HG03354 (cell line): ENCODE results near the gene SLC9B1.
"Not testable (repeated sequence)": the region's sequence is repeated elsewhere in the genome, so short reads cannot be mapped to it uniquely, and the experiment has no call there.

Experiments used
- ATAC-seq: cut with Tn5 transposase; IDR thresholded peaks from one replicate; pipeline ENCODE4 v1.9.1; 2021; ENCODE audit warnings: mild to moderate bottlenecking; ENCODE audit not compliant: unreplicated experiment, poor library complexity, severe bottlenecking

Gene SLC9B1

DNA sequence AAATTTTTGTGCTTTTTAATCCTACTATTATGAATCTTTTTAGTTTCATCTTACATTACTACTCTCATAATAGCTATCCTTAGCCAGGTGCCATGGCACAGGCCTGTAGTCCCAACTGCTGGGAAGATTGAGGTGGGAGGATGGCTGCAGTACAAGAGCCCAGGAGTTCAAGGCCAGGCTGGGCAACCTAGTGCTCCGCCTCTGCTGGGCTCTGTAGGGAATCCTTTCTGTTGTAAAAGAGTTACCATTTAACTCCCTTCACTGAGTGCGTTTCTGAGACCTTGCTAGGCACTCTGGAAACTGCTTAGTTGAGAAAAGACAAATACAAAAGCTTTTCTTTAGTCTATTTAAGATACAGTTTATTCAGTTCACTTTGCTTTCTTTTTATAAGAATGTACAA is 130.9 kb downstream of the SLC9B1 start:
- not testable (repeated sequence) for ATAC-seq

DNA sequence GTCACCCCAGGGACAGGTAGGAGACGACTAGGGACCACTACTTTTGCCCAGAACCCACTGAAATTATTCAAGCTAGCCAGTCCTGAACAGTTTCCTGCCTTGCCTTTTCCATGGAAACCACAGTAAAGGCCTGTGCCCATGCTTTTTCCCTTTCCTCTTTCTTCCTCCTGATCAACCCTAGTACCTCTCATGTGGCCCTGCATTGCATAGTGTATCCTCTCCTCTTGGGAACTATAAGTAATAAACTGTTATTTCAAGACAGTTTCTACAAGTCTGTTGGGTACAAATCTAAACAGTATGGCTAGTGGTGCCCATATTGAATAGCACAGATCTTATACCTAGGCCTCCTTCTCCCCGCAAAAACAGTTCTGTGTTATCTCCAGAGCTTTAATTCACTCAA is 136.2 kb downstream of the SLC9B1 start:
- no peak for ATAC-seq

DNA sequence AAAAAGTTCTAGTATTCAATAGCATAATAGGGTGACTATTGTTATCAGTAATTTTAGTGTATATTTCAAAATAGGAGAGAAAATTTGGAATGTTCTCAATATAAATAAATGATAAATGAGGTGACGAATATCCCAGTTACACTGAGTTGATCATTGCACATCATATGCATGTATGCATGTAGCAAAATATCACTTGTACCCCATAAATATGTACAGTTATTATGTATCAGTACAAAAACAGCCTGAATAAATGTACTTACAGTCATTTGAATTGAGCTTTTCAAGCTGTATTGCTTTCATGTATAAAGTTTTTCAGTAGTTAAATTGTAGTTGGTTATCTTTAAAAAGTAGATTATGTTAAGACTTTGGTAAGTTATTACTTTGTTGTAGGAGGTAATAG is 138.2 kb downstream of the SLC9B1 start:
- ATAC-seq: no peak

DNA sequence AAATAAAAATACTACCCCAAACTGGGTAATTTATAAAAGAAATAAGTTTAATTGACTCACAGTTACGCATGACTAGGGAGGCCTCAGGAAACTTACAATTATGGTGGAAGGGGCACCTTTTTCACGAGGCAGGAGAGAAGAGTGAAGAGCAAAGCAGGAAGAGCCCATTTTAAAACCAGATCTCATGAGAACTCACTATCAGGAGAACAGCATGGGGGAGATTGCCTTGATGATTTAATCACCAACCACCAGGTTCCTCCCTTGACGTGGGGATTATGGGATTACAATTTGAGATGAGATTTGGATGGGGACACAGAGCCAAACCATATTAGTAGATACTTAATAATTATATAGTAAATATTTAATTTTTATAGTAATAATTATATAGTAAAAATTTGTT is 140.6 kb downstream of the SLC9B1 start:
- ATAC-seq: no peak

DNA sequence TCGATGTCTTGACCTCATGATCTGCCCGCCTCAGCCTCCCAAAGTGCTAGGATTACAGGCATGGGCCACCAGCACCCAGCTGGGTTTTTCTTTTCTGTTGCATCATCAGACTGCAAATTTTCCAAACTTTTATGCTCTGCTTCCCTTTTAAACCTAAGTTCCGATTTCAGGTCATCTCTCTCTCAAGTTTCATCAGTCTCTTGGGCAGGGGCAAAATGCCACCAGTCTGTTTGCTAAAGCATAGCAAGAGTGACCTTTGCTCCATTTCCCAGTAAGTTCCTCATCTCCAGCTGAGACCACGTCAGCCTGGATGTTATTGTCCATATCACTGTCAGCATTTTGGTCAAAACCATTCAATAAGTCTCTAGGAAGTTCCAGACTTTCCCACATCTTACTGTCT is 141.2 kb downstream of the SLC9B1 start:
- ATAC-seq: not testable (repeated sequence)

DNA sequence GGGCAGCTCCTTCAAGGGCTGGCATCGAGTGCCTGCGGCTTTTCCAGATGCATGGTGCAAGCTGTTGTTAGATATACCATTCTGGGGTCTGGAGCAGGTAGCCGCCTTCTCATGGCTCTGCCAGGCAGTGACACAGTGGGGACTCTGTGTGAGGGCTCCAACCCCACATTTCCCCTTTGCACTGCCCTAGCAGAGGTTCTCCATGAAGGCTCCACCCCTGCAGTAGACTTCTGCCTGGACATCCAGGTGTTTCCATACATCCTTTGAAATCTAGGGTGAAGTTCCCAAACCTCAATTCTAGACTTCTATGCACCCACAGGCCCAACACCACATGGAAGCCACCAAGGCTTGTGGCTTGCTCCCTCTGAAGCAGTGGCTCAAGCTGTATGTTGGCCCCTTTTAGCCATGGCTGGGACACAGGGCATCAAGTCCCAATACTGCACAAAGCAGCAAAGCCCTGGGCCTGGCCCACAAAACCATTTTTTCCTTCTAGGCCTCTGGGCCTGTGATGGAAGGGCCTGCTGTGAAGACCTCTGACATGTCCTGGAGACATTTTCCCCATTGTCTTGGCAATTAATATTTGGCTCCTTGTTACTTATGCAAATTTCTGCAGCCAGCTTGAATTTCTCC is 141.9 kb downstream of the SLC9B1 start:
- ATAC-seq: not testable (repeated sequence)

DNA sequence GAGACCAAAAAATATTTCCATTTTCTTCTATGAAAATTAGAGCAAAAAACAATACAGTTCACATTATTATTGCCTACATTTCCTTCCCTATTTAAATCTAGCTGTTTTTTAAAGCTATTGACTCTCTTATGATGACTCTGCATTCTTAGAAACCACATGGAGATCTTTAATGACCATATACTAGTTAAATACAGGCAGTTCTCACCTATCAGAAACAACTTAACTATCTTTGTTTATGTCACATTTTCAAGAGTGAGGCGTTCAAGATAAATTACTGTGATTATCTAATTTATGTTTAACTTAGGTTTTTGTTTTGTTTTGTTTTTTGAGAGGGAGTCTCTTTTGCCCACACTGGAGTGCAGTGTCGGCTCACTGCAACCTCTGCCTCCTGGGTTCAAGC is 147.7 kb downstream of the SLC9B1 start:
- no peak for ATAC-seq

DNA sequence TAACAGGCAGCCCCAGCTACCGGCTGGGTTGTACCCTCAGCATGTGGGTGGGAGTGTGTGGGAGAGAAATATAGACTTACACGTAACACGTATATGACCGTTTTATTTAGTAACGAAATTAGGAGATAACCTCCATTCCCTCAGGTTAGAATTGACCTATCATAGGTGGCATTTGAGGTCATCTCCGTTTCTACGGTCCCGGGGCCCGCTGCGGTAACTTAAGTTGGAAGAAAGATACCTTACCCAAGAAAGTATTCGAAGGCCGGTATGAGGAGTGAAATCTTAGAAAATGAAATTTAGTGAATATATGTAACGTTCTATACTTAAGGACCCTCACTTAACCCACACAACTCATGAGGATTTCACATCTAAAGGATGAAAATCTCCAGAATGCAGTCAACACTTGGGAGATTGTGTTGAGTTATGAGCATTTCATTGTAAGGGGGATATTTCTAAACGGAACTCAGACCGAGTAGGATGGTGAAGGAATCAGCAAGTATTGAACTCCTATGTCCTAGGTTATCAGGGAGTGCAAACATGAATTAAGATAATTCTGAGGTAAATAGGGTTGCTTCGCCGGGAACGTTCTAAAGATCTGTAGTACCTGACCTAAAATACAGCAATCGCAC is 149.8 kb downstream of the SLC9B1 start:
- peak; percentile 32 for ATAC-seq

DNA sequence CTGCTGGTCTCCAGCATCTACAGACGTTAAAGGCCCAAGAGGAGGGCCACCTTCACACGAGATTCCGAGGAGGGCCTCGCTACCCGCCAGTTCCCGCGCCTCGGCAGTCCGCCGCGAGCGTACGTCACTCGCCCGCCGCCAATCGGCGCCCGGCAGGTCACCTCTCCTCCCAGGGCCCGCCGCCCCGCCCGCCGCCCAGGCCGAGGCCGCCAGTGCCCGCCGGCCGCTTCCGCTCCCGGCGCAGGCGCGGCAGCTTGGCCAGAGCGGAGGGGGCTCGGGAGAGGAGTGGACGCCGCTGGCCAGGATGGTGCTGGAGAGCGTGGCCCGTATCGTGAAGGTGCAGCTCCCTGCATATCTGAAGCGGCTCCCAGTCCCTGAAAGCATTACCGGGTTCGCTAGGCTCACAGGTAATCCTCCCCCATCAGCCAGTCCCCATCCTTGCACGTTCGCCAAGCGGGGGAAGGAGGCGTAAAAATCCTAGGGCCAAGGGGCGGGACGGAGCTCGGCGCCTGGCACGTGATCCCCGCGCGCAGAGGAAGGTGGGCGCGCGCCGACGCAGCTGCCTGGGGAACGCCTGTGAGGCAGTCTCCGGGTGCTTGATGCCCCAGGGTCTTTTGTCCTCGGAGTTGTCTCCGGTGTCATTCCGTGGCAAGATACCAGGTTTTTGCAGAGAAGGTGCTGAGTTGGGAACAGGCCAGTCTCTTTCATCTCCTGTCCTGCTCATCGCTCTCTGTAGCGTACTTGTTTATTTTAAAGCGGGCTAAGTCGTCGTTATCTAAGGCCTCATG is 150.5 kb downstream of the SLC9B1 start, which contains the start of gene CISD2:
Gene CISD2 (plus strand): TSS at position 212 of the 788 bp plus-strand sequence. CDS start 93 bp downstream, at position 305.
- ATAC-seq: peak; percentile 87

DNA sequence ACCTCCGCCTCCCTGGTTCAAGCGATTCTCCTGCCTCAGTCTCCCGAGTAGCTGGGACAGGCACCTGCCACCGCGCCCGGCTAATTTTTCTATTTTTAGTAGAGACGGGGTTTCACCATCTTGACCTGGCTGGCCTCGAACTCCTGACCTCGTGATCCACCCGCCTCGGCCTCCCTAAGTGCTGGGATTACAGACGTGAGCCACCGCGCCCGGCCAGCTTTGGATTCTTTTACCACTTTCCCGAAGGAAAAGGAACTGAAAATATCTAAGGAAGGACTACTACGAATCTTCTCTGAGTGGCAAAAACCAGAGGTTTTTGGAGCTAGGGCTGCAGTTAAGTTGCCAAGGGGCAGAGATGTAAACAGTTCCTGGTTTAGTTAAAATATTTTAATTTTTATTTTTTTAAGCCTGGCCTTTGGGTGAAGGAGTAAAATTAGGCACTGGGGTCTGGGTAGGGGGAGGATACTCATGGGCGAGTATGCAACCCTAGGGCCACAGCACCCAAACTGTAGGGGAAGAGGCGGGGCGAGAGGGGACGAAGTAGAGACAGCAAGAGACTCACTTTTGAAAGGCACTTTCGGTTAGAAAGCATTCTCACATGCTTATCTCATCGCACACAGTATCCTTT is 151.2 kb downstream of the SLC9B1 start:
- no peak for ATAC-seq

DNA sequence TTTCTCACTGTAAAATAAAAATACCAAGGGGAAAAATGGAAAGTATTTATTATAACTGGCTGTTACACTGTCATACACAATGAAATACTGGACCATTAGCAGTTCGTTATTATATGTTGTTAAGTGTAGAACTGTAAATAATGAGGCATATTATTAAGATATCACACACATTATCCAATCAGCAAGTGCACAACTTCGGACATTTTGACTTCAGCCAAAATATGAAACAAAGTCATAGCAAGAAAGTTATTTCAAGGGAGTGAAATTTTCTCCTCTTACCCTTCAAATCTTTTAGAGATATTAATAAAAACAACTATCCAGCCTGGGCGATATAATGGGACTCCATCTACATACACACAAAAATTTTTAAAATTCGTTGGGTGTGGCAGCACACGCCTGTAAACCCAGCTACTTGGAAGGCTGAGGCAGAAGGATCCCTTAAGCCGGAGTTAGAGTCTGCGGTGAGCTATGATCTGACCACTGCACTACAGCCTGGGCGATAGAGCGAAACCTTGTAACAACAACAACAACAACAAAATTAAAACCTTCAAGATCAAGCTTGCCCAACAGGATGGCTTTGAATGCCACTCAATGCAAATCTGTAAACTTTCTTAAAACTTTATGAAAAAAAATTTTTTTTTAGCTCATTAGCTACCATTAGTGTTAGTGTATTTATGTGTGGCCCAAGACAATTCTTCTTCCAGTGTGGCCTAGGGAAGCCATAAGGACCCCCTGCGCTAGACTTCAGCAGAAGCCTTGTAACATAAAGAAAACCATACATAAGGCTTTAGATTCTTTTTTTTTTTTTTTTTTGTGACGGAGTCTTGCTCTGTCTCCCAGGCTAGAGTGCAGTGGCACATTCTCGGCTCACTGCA is 152.0 kb downstream of the SLC9B1 start:
- ATAC-seq: no peak

DNA sequence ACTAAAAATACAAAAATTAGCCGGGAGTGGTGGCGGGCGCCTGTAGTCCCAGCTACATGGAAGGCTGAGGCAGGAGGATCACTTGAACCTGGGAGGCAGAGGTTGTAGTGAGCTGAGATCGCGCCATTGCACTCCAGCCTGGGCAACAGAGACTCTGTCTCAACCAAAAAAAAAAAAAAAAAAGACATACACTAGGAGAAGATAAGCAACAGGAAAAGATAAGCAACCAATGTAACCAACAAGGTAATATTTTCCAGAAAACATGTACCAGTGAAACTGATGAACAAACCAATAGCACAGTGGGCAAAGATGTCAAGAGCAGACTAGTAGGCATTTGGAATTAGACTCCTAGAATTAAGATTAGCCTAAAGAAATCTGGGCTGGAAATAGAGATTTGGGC is 154.2 kb downstream of the SLC9B1 start:
- not testable (repeated sequence) for ATAC-seq

DNA sequence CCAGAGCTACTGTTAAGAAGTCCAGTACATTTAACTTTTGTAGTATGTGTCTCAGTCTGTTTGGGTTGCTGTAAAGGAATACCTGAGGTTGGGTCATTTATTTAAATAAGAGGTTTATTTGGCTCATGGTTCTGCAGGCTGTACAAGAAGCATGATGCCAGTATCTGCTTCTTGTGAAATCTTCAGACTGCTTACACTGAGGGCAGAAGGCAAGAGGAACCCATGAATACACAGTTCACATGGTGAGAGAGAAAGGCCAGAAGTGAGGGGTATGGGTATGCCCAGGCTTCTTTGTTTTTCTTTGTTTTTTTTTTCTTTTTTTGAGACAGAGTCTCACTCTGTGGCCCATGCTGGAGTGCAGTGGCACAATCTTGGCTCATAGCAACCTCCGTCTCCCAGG is 156.8 kb downstream of the SLC9B1 start:
- no peak for ATAC-seq

DNA sequence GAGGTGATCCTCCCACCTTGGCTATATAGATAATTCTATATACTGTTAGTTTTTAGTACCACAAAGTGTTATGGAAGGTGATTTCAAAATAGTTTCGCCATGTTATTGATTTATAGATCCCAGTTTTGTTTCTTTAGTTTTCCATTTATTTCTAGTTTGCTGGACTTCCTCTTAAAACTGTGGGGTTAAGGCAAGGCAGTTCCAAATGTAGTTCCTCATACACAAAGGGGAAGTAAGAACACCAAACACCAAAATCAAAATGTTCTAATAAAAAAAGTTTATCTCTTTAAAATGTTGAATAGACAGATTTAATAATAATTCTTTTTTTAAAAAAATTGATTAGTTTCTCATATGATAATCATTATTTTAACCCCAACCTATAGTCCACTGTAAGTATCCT is 157.5 kb downstream of the SLC9B1 start:
- ATAC-seq: no peak

DNA sequence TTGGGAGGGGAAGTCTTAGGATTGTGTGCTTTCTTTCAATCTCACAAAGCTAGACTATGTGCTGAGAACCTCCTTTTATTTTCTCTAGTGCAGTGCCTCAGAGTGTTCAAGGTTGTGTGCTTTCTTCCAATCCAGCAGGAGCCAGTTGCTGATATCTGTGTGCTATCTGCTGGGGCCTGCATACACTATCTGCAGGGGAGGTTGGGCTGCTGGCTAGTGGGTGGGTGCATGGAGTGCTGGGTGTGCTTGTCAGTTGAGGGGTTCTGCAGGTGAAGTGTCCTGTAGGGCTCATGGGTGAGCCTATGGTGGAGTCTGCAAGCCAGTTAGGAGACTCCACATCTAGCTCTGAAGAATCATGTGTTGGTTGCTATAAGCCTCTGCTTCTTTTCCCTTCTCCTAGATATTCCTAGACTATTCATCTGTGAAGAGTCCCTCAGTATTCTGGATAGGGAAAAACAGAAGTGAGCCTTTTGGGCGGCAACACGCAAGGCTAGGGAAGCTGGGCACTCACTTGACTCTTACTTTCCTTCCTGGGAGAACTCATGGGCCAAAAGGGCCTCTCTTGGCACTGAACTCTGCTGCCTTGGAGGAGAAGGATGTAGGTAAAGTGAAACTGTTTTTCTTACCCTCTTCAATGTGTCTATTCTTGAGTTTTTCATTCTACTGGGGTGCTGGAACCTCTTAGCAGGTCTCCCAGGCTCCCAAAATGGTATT is 158.7 kb downstream of the SLC9B1 start:
- no peak for ATAC-seq

DNA sequence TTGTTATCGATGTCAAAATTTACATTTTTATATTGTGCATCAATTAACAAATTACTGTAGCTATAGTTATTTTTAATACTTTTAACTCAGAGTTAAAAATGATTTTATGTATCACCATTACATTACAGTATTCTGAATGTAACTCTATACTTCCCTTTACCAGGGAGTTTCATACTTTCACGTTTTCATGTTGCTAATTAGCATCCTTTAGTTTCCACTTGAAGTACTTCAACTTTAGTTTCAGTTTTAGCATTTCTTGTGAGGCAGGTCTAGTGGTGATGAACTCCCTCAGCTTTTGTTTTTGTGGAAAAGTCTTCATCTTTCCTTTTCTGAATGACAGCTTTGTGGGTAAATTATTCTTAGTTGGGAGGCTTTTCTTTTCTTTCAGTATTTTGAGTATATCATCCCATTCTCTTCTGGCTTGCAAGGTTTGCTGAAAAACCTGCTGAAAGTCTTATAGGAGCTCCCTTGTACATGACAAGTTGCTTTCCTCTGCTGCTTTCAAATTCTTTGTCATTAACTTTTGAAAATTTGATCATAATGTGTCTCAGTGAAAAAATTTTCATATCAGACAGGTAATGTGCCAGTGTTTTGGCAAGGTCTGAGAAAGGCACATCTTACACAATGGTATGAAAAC is 160.6 kb downstream of the SLC9B1 start:
- no peak for ATAC-seq
